ENCODE results near the gene SERPINB8. TPM values are rescaled to one million over a fixed set of nuclear protein-coding genes. Genes with fewer than 3 reads are reported as not detected.

The SERPINB8 gene
- total RNA-seq, 4 donors from 2014 or later, result 49.0 to 100 (median 73.8) TPM

GRCh38 chr18:63980896-63981460, 11.1 kb downstream of the SERPINB8 start:
- WGBS, 2 donors, result 77 to 86% methylated on average over 6 of the region's 6 CpGs
- H3K4me3 ChIP-seq (ENCODE audit: low read depth, poor library complexity, severe bottlenecking), result no peak overlapping the region
- intact Hi-C loops (cut with DNase I; ENCODE audit: low total_unique reads), result no loop called here
- TF ChIP-seq CTCF (IDR thresholded peaks at IDR 0.05), result no peak
- TF ChIP-seq POLR2A (IDR thresholded peaks at IDR 0.05), result no peak
- DNase-seq (ENCODE audit: low spot score in 2 of 2), result no peak

- no peak for DNase-seq (ENCODE audit: low spot score in 2 of 2)
- intact Hi-C loops (cut with DNase I; ENCODE audit: low total_unique reads), result no loop called here
- WGBS, 2 donors, result 49 to 58% methylated on average over 2 of the region's 2 CpGs
- H3K4me3 ChIP-seq (ENCODE audit: low read depth, poor library complexity, severe bottlenecking), result no peak overlapping the region
- TF ChIP-seq CTCF (IDR thresholded peaks at IDR 0.05) (no peak), POLR2A (IDR thresholded peaks at IDR 0.05) (no peak)
These were observed 11.8 kb downstream of the SERPINB8 start for GRCh38 chr18:63981719-63982118.

GRCh38 chr18:63982361-63982760, 12.5 kb downstream of the SERPINB8 start:
- no peak for TF ChIP-seq CTCF (IDR thresholded peaks at IDR 0.05)
- no peak for TF ChIP-seq POLR2A (IDR thresholded peaks at IDR 0.05)
- H3K4me3 ChIP-seq (ENCODE audit: low read depth, poor library complexity, severe bottlenecking), result no peak overlapping the region
- 84 to 86% methylated on average over 3 of the region's 3 CpGs for WGBS, 2 donors
- intact Hi-C loops (cut with DNase I; ENCODE audit: low total_unique reads), result no loop called here
- DNase-seq (ENCODE audit: low spot score in 2 of 2), result no peak

- intact Hi-C loops (cut with DNase I; ENCODE audit: low total_unique reads), result no loop called here
- 85 to 91% methylated on average over 7 of the region's 7 CpGs for WGBS, 2 donors
- TF ChIP-seq CTCF (IDR thresholded peaks at IDR 0.05) (no peak), POLR2A (IDR thresholded peaks at IDR 0.05) (no peak)
- DNase-seq (ENCODE audit: low spot score in 2 of 2), result no peak
- H3K4me3 ChIP-seq (ENCODE audit: low read depth, poor library complexity, severe bottlenecking), result no peak overlapping the region
These were observed 17.0 kb downstream of the SERPINB8 start for GRCh38 chr18:63986885-63987284.

- no peak overlapping the region for H3K4me3 ChIP-seq (ENCODE audit: low read depth, poor library complexity, severe bottlenecking)
- 42 to 83% methylated on average over 2 of the region's 2 CpGs for WGBS, 2 donors
- no peak for DNase-seq (ENCODE audit: low spot score in 2 of 2)
- intact Hi-C loops (cut with DNase I; ENCODE audit: low total_unique reads), result no loop called here
- TF ChIP-seq POLR2A (IDR thresholded peaks at IDR 0.05), result no peak
- TF ChIP-seq CTCF (IDR thresholded peaks at IDR 0.05), result no peak
These were observed 17.9 kb downstream of the SERPINB8 start for GRCh38 chr18:63987743-63988142.

- no peak overlapping the region for H3K4me3 ChIP-seq (ENCODE audit: low read depth, poor library complexity, severe bottlenecking)
- intact Hi-C loops (cut with DNase I; ENCODE audit: low total_unique reads), result no loop called here
- DNase-seq (ENCODE audit: low spot score in 2 of 2), result no peak
- 91 to 92% methylated on average over 7 of the region's 7 CpGs for WGBS, 2 donors
- TF ChIP-seq POLR2A (IDR thresholded peaks at IDR 0.05) (no peak), CTCF (IDR thresholded peaks at IDR 0.05) (no peak)
These were observed 22.9 kb downstream of the SERPINB8 start for GRCh38 chr18:63992751-63993150.
